K562 (cell line): ENCODE measurements around the gene MYO9A. TPM values are rescaled to one million over a fixed set of nuclear protein-coding genes. Genes with fewer than 3 reads are reported as not detected.

Experiments used
- ATAC-seq: fragments of 200-7000 bp; cut with Tn5 transposase; 3 replicates; pipeline ENCODE4 v1.9.1; 2020; ENCODE audit warnings: moderate library complexity
- BruUV-seq: library from RNA; stranded (reverse); fragments of 400-500 nt; replicated peaks from 2 replicates; lab custom pipeline; 2021; lab: Mats Ljungman, UMichigan
- CTCF ChIA-PET: fragments of 300-600 bp; formaldehyde crosslinking; extraction: SDS; loops from one replicate; lab custom pipeline; 2021; ENCODE audit warnings: low intra/inter-chr PET ratio; lab: Yijun Ruan, JAX
- POLR2A ChIA-PET: fragments of 300-600, 350-650 bp; sonication (Branson Sonifier 250); formaldehyde crosslinking; extraction: SDS; loops from one replicate; lab custom pipeline; 2021; ENCODE audit warnings: antibody characterized with exemption, inconsistent platforms; lab: Yijun Ruan, JAX
- DNase-seq, 4 experiments: peaks; one replicate each; pipeline versions ENCODE4 v3.0.0 to v3.0.0-alpha.2; 2011 to 2018; ENCODE audit warnings: low spot score in 3 of 4, mixed read lengths in 3 of 4; ENCODE audit errors: extremely low read depth in 1 of 4
- FAIRE-seq: peaks from 2 replicates; lab custom pipeline; 2011; peaks lifted over from hg19 to GRCh38; lab: Jason Lieb, UNC
- H2AFZ ChIP-seq: 2 replicates; pipeline ENCODE4 v1.6.0; 2011; ENCODE audit warnings: low read depth, low read length, control low read depth, inconsistent platforms
- H3K27ac ChIP-seq: fragments of 200-600 bp; 3 replicates; pipeline ENCODE4 v1.8.0; 2011; ENCODE audit warnings: low read depth, mild to moderate bottlenecking, control low read depth, inconsistent platforms, low read length, moderate library complexity, mixed read lengths; ENCODE audit errors: extremely low read depth
- H3K27me3 ChIP-seq, 2 experiments: fragments of 300-600 bp in 1 of 2; 2 replicates in 1 of 2; 3 replicates in 1 of 2; pipeline versions ENCODE4 v1.6.0 to v1.8.0; 2011; ENCODE audit warnings: inconsistent platforms in 2 of 2, low read length in 2 of 2, mild to moderate bottlenecking in 1 of 2, mixed read lengths in 1 of 2, moderate library complexity in 1 of 2; ENCODE audit not compliant: control insufficient read depth in 2 of 2, insufficient read depth in 2 of 2
- H3K36me3 ChIP-seq: fragments of 300-600 bp; 3 replicates; pipeline ENCODE4 v1.8.0; 2011; ENCODE audit warnings: mild to moderate bottlenecking, low read length, inconsistent platforms; ENCODE audit not compliant: control insufficient read depth, insufficient read depth
- H3K4me1 ChIP-seq, 2 experiments: fragments of 200-600 bp in 1 of 2; replicated peaks in 1 of 2; 2 replicates in 1 of 2; 3 replicates in 1 of 2; pipeline versions ENCODE4 v1.5.1 to v1.8.0; 2011; ENCODE audit warnings: inconsistent platforms in 2 of 2, low read length in 2 of 2, mild to moderate bottlenecking in 1 of 2, mixed read lengths in 1 of 2, moderate library complexity in 1 of 2; ENCODE audit not compliant: control insufficient read depth in 2 of 2, insufficient read depth in 2 of 2
- H3K4me2 ChIP-seq: 2 replicates; pipeline ENCODE4 v1.6.1; 2011; ENCODE audit warnings: low read length, control low read depth, inconsistent platforms, mixed read lengths; ENCODE audit not compliant: insufficient read depth
- H3K4me3 ChIP-seq: fragments of 200-600 bp; sonication (generic), shearing (Covaris generic); 2 replicates; pipeline ENCODE4 v1.5.1; 2016; ENCODE audit warnings: control low read depth, inconsistent platforms
- H3K79me2 ChIP-seq: fragments of 200-600 bp; 3 replicates; pipeline ENCODE4 v1.8.0; 2011; ENCODE audit warnings: low read length, inconsistent platforms; ENCODE audit not compliant: control insufficient read depth, insufficient read depth
- H3K9ac ChIP-seq, 2 experiments: 2 replicates each; pipeline versions ENCODE4 v1.6.0 to v1.6.1; 2011; ENCODE audit warnings: low read depth in 2 of 2, low read length in 2 of 2, control low read depth in 1 of 2, inconsistent platforms in 1 of 2, mild to moderate bottlenecking in 1 of 2, mixed read lengths in 1 of 2; ENCODE audit not compliant: insufficient read depth in 1 of 2
- H3K9me1 ChIP-seq: one replicate; pipeline ENCODE4 v1.6.0; 2011; ENCODE audit warnings: inconsistent platforms, mild to moderate bottlenecking, low read length, moderate library complexity; ENCODE audit not compliant: control insufficient read depth, insufficient read depth
- H3K9me3 ChIP-seq: replicated peaks from 2 replicates; pipeline ENCODE4 v1.5.1; 2011; ENCODE audit warnings: low read depth, low read length, inconsistent platforms; ENCODE audit not compliant: control insufficient read depth, insufficient read depth
- H4K20me1 ChIP-seq: replicated peaks from 2 replicates; pipeline ENCODE4 v1.6.1; 2011; ENCODE audit warnings: low read length, inconsistent platforms, mixed read lengths; ENCODE audit not compliant: control insufficient read depth, insufficient read depth
- ELF2 ChIP-seq: fragments of 250-450 bp; sonication (Bioruptor Pico); IDR thresholded peaks from 2 replicates; pipeline ENCODE4 v1.5.0; 2021; ENCODE audit warnings: mild to moderate bottlenecking
- FUS ChIP-seq: fragments of 200-400 bp; formaldehyde crosslinking; optimal IDR thresholded peaks from 2 replicates; pipeline ENCODE3; 2017; ENCODE audit warnings: low read depth, low read length
- HBP1 ChIP-seq: fragments of 450-650 bp; formaldehyde crosslinking; IDR thresholded peaks from 2 replicates; pipeline ENCODE4 v1.4.0; 2022; ENCODE audit warnings: missing genetic modification characterization
- HDAC3 ChIP-seq: fragments of 450-650 bp; IDR thresholded peaks from 2 replicates; pipeline ENCODE4 v1.6.1; 2018; ENCODE audit warnings: borderline replicate concordance, mild to moderate bottlenecking, moderate library complexity; ENCODE audit not compliant: partially characterized antibody
- NBN ChIP-seq: fragments of 450-650 bp; IDR thresholded peaks from 2 replicates; pipeline ENCODE4 v1.6.1; 2016; ENCODE audit warnings: low read depth, mild to moderate bottlenecking
- PPARD ChIP-seq: fragments of 250-450 bp; sonication (Bioruptor Pico); IDR thresholded peaks from 2 replicates; pipeline ENCODE4 v1.8.0; 2022; ENCODE audit warnings: inconsistent platforms, mild to moderate bottlenecking, moderate library complexity
- TBP ChIP-seq: optimal IDR thresholded peaks from 2 replicates; pipeline ENCODE3; 2011; ENCODE audit warnings: low read depth, low read length, improper control_type of control experiment
- ZC3H8 ChIP-seq: fragments of 450-650 bp; IDR thresholded peaks from 2 replicates; pipeline ENCODE4 v1.6.1; 2017
- ZKSCAN8 ChIP-seq: fragments of 200-800 bp; sonication (Bioruptor generic); IDR thresholded peaks from 2 replicates; pipeline ENCODE4 v1.6.1; 2016; ENCODE audit warnings: missing genetic modification characterization, missing compliant biosample characterization
- ZNF165 ChIP-seq: fragments of 250-450 bp; sonication (Bioruptor Pico); IDR thresholded peaks from 2 replicates; pipeline ENCODE4 v1.4.0; 2020; ENCODE audit warnings: borderline replicate concordance
- ZNF449 ChIP-seq: fragments of 250-450 bp; sonication (Bioruptor Pico); IDR thresholded peaks from 2 replicates; pipeline ENCODE4 v1.8.0; 2022; ENCODE audit warnings: moderate library complexity, mild to moderate bottlenecking, inconsistent platforms
- in situ Hi-C: fragments of 300-500 bp; cut with MboI; formaldehyde crosslinking; loops from 4 replicates; pipeline ENCODE4 v1.15.0; 2018; ENCODE audit warnings: inconsistent platforms, mixed read lengths
- intact Hi-C: fragments of 100-400 bp; cut with micrococcal nuclease; formaldehyde crosslinking; loops from 2 replicates; pipeline ENCODE4 v1.14.2; 2022
- polyA plus RNA-seq, 8 experiments: library from polyadenylated mRNA; depleted of rRNA in 4 of 8; stranded (reverse) in 5 of 8; unstranded in 3 of 8; fragments of >200 nt; fragmentation: Nextera tagmentation in 2 of 8; fragmentation: Illumina TruSeq in 1 of 8; extraction: Ambion mirVana in 2 of 8; extraction: Trizol in 1 of 8; gene quantifications; 2 replicates each; pipeline versions ENCODE4 v1.2.1 to v1.2.3, GENCODE V29; 2011 to 2014; ENCODE audit warnings: inconsistent platforms in 1 of 8, missing spikeins in 1 of 8
- total RNA-seq, 7 experiments: library from RNA; depleted of rRNA in 6 of 7; stranded (reverse); fragments of >200 nt in 6 of 7; fragmentation: Illumina TruSeq in 2 of 7; extraction: Trizol in 2 of 7; gene quantifications; 2 replicates each; pipeline versions ENCODE4 v1.2.1 to v1.2.3, GENCODE V29; 2011 to 2021; ENCODE audit warnings: low replicate concordance in 1 of 7
- TF ChIP-seq, protein P1 (sequence below): fragments of 200-800 bp; sonication (Bioruptor generic); IDR thresholded peaks from 2 replicates; pipeline ENCODE4 v1.6.1; 2017; ENCODE audit warnings: missing genetic modification characterization, missing compliant biosample characterization
- TF ChIP-seq, protein P2 (sequence below): fragments of 250-450 bp; sonication (Bioruptor Pico); IDR thresholded peaks from 2 replicates; pipeline ENCODE4 v1.5.0; 2021
- TF ChIP-seq, protein P3 (sequence below): sonication (generic); formaldehyde crosslinking; IDR thresholded peaks from 2 replicates; pipeline ENCODE4 v1.8.0; 2022; ENCODE audit warnings: mild to moderate bottlenecking, missing genetic modification reagents, borderline replicate concordance

MYO9A gene
- total and polyA plus RNA-seq, 9 of the 15 experiments (the other 6 are each of a cell fraction or from before 2014, with no cell fraction given) = 1.9 to 15.4 (median 5.8) TPM

DNA sequence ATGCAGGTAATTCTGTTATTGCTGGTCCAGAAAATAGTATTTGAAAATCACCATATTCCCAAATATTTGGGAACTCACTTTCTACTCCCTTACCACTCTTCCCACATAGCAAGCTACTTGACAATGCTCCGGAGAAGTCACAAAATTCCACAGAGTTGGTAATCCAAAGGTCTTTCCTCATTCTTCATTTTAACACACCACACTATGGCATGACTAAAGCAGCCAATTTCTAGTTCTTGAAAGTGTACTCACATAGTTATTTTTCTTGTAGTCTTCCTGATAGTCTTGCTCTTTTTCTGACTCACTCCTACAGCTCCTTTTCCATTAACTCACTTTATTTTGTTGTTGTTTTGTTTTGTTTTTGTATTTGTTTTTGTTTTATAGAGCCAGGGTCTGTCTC lies 67.2 kb downstream of the MYO9A start (continued):
- TF ChIP-seq, protein P1, sequence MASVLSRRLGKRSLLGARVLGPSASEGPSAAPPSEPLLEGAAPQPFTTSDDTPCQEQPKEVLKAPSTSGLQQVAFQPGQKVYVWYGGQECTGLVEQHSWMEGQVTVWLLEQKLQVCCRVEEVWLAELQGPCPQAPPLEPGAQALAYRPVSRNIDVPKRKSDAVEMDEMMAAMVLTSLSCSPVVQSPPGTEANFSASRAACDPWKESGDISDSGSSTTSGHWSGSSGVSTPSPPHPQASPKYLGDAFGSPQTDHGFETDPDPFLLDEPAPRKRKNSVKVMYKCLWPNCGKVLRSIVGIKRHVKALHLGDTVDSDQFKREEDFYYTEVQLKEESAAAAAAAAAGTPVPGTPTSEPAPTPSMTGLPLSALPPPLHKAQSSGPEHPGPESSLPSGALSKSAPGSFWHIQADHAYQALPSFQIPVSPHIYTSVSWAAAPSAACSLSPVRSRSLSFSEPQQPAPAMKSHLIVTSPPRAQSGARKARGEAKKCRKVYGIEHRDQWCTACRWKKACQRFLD (CRISPR knock-in tag) = no peak
- TF ChIP-seq HBP1 (CRISPR knock-in tag) (no peak), NBN (no peak)
- TF ChIP-seq, all 486 proteins: peak for 0

DNA sequence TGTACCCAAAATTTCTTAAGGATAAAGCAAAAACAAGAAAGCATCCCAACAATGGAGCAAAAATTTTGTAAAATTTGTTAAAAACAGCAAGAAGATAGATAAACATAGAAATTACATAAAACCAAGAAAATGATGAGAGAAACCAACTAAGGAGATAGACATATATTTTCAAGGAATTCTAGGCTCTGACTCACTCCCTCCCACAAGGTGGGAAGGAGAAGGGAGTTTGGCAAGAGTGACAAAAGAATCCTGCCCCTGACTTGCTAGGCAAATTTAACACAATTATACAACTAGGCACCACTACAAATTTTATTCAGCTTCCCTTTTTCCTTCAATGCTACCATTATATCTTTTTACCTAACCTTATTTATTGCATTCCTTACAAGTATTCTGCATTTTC lies 70.9 kb downstream of the MYO9A start:
- in situ Hi-C loops (no loop called here), intact Hi-C loops (no loop called here)
- FAIRE-seq (no peak), ATAC-seq (no peak), DNase-seq (no peak)
- no peak overlapping the region for H3K4me3 ChIP-seq
- no TSS peak for BruUV-seq
- no peak overlapping the region for H3K27ac ChIP-seq
- H3K9me1 ChIP-seq = no peaks in the 10 kb centered on the region
- H3K9ac ChIP-seq = no peak overlapping the region
- CTCF ChIA-PET = no interaction called here
- H3K4me2 ChIP-seq = no peak overlapping the region
- H3K79me2 ChIP-seq = no peaks in the 10 kb centered on the region
- POLR2A ChIA-PET = no interaction called here
- H4K20me1 ChIP-seq = no peaks in the 10 kb centered on the region
- no peaks in the 10 kb centered on the region for H3K9me3 ChIP-seq
- peaks cover 0 to 6% of the 10 kb centered on the region in 2 experiments; a peak in 1 of 5 replicates for H3K4me1 ChIP-seq
- no peaks in the 10 kb centered on the region for H3K27me3 ChIP-seq
- no peak overlapping the region for H2AFZ ChIP-seq
- H3K36me3 ChIP-seq = no peaks in the 10 kb centered on the region
- TF ChIP-seq HDAC3 (no peak), ZKSCAN8 (CRISPR knock-in tag) (no peak), FUS (no peak), ZNF165 (CRISPR knock-in tag) (no peak), TBP (no peak), ZC3H8 (no peak), ELF2 (CRISPR knock-in tag) (no peak), ZNF449 (CRISPR knock-in tag) (no peak), PPARD (no peak)
- TF ChIP-seq, protein P2, sequence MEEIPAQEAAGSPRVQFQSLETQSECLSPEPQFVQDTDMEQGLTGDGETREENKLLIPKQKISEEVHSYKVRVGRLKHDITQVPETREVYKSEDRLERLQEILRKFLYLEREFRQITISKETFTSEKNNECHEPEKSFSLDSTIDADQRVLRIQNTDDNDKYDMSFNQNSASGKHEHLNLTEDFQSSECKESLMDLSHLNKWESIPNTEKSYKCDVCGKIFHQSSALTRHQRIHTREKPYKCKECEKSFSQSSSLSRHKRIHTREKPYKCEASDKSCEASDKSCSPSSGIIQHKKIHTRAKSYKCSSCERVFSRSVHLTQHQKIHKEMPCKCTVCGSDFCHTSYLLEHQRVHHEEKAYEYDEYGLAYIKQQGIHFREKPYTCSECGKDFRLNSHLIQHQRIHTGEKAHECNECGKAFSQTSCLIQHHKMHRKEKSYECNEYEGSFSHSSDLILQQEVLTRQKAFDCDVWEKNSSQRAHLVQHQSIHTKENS (CRISPR knock-in tag) = no peak
- TF ChIP-seq, protein P3, sequence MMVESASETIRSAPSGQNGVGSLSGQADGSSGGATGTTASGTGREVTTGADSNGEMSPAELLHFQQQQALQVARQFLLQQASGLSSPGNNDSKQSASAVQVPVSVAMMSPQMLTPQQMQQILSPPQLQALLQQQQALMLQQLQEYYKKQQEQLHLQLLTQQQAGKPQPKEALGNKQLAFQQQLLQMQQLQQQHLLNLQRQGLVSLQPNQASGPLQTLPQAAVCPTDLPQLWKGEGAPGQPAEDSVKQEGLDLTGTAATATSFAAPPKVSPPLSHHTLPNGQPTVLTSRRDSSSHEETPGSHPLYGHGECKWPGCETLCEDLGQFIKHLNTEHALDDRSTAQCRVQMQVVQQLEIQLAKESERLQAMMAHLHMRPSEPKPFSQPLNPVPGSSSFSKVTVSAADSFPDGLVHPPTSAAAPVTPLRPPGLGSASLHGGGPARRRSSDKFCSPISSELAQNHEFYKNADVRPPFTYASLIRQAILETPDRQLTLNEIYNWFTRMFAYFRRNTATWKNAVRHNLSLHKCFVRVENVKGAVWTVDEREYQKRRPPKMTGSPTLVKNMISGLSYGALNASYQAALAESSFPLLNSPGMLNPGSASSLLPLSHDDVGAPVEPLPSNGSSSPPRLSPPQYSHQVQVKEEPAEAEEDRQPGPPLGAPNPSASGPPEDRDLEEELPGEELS (CRISPR knock-in tag) = no peak
